Memory B cell (primary cell): ENCODE measurements around the gene CD36.

Experiments
- ATAC-seq: fragments of 150-1000 bp; cut with Tn5 transposase; 2 replicates; pipeline ENCODE4 v1.10.0; 2021; ENCODE audit warnings: low read depth, mild to moderate bottlenecking, moderate library complexity
- DNase-seq, 2 donors: peaks; one replicate each; pipeline ENCODE4 v3.0.0; 2022; ENCODE audit warnings: low spot score in 2 of 2
- H3K27ac Mint-ChIP-seq: one replicate; pipeline ENCODE4 v1.8.0; 2022; ENCODE audit warnings: mild to moderate bottlenecking, moderate library complexity, mixed read lengths
- H3K27me3 Mint-ChIP-seq: one replicate; pipeline ENCODE4 v1.8.0; 2022; ENCODE audit warnings: mixed read lengths
- H3K36me3 Mint-ChIP-seq: one replicate; pipeline ENCODE4 v1.8.0; 2022; ENCODE audit warnings: mild to moderate bottlenecking, mixed read lengths
- H3K4me1 Mint-ChIP-seq: one replicate; pipeline ENCODE4 v1.8.0; 2022; ENCODE audit warnings: mixed read lengths
- H3K4me3 Mint-ChIP-seq: one replicate; pipeline ENCODE4 v1.8.0; 2022; ENCODE audit warnings: mild to moderate bottlenecking, moderate library complexity, mixed read lengths
- H3K9me3 Mint-ChIP-seq: one replicate; pipeline ENCODE4 v1.8.0; 2022; ENCODE audit warnings: mixed read lengths

CD36 gene

DNA sequence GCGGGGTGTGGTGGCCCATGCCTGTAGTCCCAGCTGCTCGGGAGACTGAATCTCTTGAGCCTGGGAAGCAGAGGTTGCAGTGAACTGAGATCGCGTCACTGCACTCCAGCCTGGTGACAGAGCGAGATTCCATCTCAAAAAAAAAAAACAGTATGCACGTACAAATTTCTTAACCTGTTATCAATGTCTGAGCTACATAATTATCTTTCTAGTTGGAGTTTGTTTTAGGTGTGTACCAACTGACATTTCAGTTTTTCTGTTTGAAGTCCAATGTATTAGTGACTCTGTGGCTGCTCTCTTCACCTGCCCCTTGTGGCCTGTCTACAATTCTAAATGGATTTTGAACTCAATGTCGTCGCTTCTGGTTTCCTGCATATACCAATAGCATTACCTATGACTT lies 40.3 kb downstream of the CD36 start:
- H3K4me3 Mint-ChIP-seq: no peak overlapping the region
- H3K36me3 Mint-ChIP-seq: no peaks in the 10 kb centered on the region
- H3K4me1 Mint-ChIP-seq: no peaks in the 10 kb centered on the region
- ATAC-seq (no peak), DNase-seq (no peak)
- no peaks in the 10 kb centered on the region for H3K27me3 Mint-ChIP-seq
- peaks cover 3% of the 10 kb centered on the region for H3K9me3 Mint-ChIP-seq
- H3K27ac Mint-ChIP-seq: no peak overlapping the region

DNA sequence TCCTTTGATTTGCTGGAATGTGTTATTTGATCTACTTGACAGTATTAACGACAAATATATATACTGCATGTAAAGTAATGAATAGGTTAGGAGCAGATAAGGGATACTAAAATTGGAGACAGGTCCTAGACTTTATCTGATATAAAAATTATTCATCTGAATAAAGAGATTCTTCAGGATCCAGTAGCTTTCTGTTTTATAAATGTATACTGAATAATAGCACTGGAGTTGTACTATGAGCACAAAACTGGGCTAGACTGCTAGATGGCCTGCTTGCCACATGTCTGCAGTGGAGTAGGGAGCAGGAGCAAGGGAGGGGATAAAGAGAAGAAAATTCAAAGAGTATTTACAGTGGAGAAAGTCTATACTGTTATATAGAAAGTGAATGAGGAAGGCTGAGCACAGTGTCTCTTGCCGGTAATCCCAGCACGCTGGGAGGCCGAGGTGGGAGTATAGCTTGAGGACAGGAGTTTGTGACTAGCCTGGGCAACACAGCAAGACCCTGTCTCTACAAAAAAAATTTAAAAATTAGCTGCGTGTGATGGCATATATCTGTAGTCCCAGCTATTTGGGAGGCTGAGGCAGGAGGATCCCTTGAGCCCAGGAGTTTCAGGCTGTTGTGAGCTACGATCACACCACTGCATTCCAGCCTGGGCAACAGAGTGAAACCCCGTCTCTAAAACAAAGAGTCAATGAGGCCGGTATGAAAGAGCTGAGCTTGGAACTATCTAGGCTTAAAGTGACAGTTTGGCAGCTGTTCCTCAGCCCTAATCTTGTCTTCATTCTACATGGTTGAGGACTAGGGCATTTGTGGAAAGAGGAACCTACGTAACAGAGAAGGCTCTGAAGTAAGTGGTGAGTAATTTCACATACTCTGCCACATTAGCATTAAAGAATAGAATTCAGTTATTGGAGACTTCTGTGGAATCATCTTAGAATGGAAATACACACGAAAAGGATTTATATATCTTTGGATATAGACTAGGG lies 41.8 kb downstream of the CD36 start:
- ATAC-seq (no peak), DNase-seq (no peak)
- Mint-ChIP-seq H3K4me3 (no peak overlapping the region), H3K27ac (no peak overlapping the region), H3K9me3 (peaks cover 2% of the 10 kb centered on the region), H3K4me1 (no peaks in the 10 kb centered on the region), H3K27me3 (no peaks in the 10 kb centered on the region), H3K36me3 (no peaks in the 10 kb centered on the region)

GRCh38 chr7:80681272-80681885 lies 42.9 kb downstream of the CD36 start:
- DNase-seq: no peak

GRCh38 chr7:80682744-80683143 lies 44.3 kb downstream of the CD36 start:
- no peaks in the 10 kb centered on the region for H3K4me1 Mint-ChIP-seq
- ATAC-seq (no peak), DNase-seq (no peak)
- no peak overlapping the region for H3K4me3 Mint-ChIP-seq
- no peaks in the 10 kb centered on the region for H3K27me3 Mint-ChIP-seq
- H3K9me3 Mint-ChIP-seq: peaks cover 2% of the 10 kb centered on the region
- H3K27ac Mint-ChIP-seq: no peak overlapping the region
- no peaks in the 10 kb centered on the region for H3K36me3 Mint-ChIP-seq

More at GRCh38 chr7:80681272-80681885, 42.9 kb downstream of the CD36 start:
- no peak overlapping the region for H3K27ac Mint-ChIP-seq
- peaks cover 2% of the 10 kb centered on the region for H3K9me3 Mint-ChIP-seq
- H3K27me3 Mint-ChIP-seq: no peaks in the 10 kb centered on the region
- H3K4me3 Mint-ChIP-seq: no peak overlapping the region
- no peak for ATAC-seq
- H3K4me1 Mint-ChIP-seq: no peaks in the 10 kb centered on the region
- no peaks in the 10 kb centered on the region for H3K36me3 Mint-ChIP-seq

DNA sequence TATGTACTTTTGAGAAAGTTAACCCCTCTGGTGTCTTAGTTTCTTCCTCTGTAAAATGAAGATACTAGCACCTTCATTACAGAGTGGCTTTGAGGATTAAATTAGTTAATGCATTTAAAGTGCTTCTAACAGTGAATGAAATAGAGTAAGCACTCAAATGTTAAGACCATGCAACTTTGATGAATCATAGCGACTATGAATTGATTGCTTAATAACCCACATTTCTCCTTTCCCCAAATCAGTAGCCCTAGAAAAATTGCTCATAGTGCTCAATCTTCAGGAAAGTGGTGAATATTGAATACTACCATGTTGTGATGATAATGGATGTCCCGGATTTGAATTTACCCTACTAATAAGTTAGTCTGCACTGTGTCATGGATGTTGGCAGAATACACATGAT lies 48.1 kb downstream of the CD36 start:
- DNase-seq: no peak
- H3K27me3 Mint-ChIP-seq: no peaks in the 10 kb centered on the region
- no peak overlapping the region for H3K4me3 Mint-ChIP-seq
- H3K9me3 Mint-ChIP-seq: peaks cover 2% of the 10 kb centered on the region
- H3K4me1 Mint-ChIP-seq: no peaks in the 10 kb centered on the region
- ATAC-seq: no peak
- no peaks in the 10 kb centered on the region for H3K36me3 Mint-ChIP-seq
- no peak overlapping the region for H3K27ac Mint-ChIP-seq

GRCh38 chr7:80699045-80699638 lies 60.7 kb downstream of the CD36 start:
- H3K27me3 Mint-ChIP-seq: no peaks in the 10 kb centered on the region
- H3K36me3 Mint-ChIP-seq: no peaks in the 10 kb centered on the region
- H3K9me3 Mint-ChIP-seq: no peaks in the 10 kb centered on the region
- no peak overlapping the region for H3K27ac Mint-ChIP-seq
- DNase-seq: no peak
- no peak overlapping the region for H3K4me3 Mint-ChIP-seq
- no peaks in the 10 kb centered on the region for H3K4me1 Mint-ChIP-seq
- ATAC-seq: no peak

DNA sequence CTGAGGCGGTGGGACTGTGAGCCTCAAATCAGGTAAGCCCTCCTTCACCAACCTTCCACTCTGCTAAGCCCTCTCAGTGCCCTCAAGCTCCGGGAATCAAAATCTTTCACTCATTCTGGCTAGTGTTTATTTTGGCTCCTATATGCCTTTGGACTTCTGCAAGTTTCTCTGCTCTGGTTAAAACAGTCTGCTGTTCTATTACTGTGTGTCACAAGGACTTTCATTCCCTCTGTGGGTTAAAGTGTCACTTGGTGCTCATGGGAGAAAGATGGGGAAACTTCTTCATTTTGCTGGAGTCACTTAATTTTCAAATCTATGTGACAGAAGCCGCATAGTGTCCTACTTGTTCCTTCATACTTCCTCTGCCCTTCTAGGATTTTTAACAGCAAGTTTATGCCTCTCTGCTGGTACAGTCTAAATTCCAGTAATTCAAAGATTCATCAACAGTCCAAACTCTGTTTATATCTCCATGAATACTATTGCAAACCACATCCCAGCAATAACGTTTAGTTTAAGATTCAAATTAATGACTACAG lies 61.3 kb downstream of the CD36 start:
- Mint-ChIP-seq H3K36me3 (no peaks in the 10 kb centered on the region), H3K9me3 (no peaks in the 10 kb centered on the region)
- no peak for DNase-seq

GRCh38 chr7:80703272-80703671 lies 64.8 kb downstream of the CD36 start:
- H3K4me3 Mint-ChIP-seq: no peak overlapping the region
- H3K27me3 Mint-ChIP-seq: no peaks in the 10 kb centered on the region
- no peak for ATAC-seq
- no peaks in the 10 kb centered on the region for H3K36me3 Mint-ChIP-seq
- DNase-seq: no peak
- peaks cover 2% of the 10 kb centered on the region for H3K9me3 Mint-ChIP-seq
- no peaks in the 10 kb centered on the region for H3K4me1 Mint-ChIP-seq
- no peak overlapping the region for H3K27ac Mint-ChIP-seq

More for the DNA sequence above, 61.3 kb downstream of the CD36 start:
- H3K27me3 Mint-ChIP-seq: no peaks in the 10 kb centered on the region
- no peak for ATAC-seq
- H3K4me3 Mint-ChIP-seq: no peak overlapping the region
- H3K27ac Mint-ChIP-seq: no peak overlapping the region
- H3K4me1 Mint-ChIP-seq: no peaks in the 10 kb centered on the region

GRCh38 chr7:80705130-80705781 lies 66.8 kb downstream of the CD36 start:
- ATAC-seq: no peak
- Mint-ChIP-seq H3K4me1 (no peaks in the 10 kb centered on the region), H3K4me3 (no peak overlapping the region), H3K27ac (no peak overlapping the region), H3K36me3 (no peaks in the 10 kb centered on the region), H3K27me3 (no peaks in the 10 kb centered on the region), H3K9me3 (peaks cover 5% of the 10 kb centered on the region)
- no peak for DNase-seq

GRCh38 chr7:80707318-80707717 lies 68.9 kb downstream of the CD36 start:
- Mint-ChIP-seq H3K36me3 (no peaks in the 10 kb centered on the region), H3K4me3 (no peak overlapping the region), H3K27ac (no peak overlapping the region), H3K9me3 (peaks cover 5% of the 10 kb centered on the region), H3K4me1 (no peaks in the 10 kb centered on the region), H3K27me3 (no peaks in the 10 kb centered on the region)
- ATAC-seq (no peak), DNase-seq (no peak)

DNA sequence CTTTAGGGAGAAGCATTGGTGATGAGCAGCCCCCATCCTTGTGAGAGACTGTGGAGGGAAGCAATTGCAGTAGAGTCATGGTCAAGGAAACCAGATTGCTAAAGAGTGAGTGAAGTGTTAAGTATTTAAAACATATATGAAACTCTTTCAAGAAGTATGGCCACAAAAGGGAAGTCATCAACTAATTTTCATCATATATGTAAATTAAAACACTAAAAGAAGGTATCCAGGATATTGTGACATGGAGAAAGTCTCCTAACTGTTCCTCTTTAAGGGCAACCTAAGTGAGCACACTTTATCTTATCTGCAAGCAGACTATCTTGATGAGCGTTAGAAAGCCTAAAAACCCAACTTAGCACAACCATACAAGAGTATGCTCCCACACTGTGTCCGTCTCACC lies 69.7 kb downstream of the CD36 start:
- no peaks in the 10 kb centered on the region for H3K4me1 Mint-ChIP-seq
- no peaks in the 10 kb centered on the region for H3K36me3 Mint-ChIP-seq
- H3K9me3 Mint-ChIP-seq: peaks cover 5% of the 10 kb centered on the region
- H3K27me3 Mint-ChIP-seq: no peaks in the 10 kb centered on the region
- H3K4me3 Mint-ChIP-seq: no peak overlapping the region
- ATAC-seq: no peak
- DNase-seq: no peak
- no peak overlapping the region for H3K27ac Mint-ChIP-seq

- H3K4me3 Mint-ChIP-seq: no peak overlapping the region
- no peaks in the 10 kb centered on the region for H3K4me1 Mint-ChIP-seq
- DNase-seq (no peak), ATAC-seq (no peak)
- peaks cover 3% of the 10 kb centered on the region for H3K9me3 Mint-ChIP-seq
- H3K36me3 Mint-ChIP-seq: no peaks in the 10 kb centered on the region
- no peaks in the 10 kb centered on the region for H3K27me3 Mint-ChIP-seq
- no peak overlapping the region for H3K27ac Mint-ChIP-seq
Observed at GRCh38 chr7:80711531-80711930, 73.1 kb downstream of the CD36 start.

DNA sequence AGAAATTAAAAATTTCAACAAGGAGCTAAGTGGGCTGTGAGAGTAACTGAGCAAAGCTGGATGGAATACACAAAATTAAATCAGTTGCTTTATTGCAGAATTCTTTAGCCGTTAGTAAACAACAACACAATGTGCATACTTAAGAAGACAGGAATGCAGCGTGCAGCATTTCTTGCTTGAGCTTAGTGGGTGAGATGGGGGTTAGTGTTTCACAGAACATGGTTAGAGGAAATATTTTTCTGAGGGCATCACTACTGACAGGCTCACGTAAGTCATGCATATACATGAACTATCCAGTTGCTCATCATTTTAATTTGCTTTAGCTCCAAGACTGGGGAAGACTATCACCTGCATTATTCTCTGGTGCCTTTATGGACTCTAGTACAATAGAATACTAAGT lies 80.8 kb downstream of the CD36 start:
- Mint-ChIP-seq H3K27ac (no peak overlapping the region), H3K4me1 (no peaks in the 10 kb centered on the region), H3K27me3 (no peaks in the 10 kb centered on the region), H3K36me3 (no peaks in the 10 kb centered on the region), H3K9me3 (peaks cover 2% of the 10 kb centered on the region), H3K4me3 (no peak overlapping the region)
- DNase-seq (no peak), ATAC-seq (no peak)

- no peaks in the 10 kb centered on the region for H3K36me3 Mint-ChIP-seq
- H3K27ac Mint-ChIP-seq: no peak overlapping the region
- no peaks in the 10 kb centered on the region for H3K27me3 Mint-ChIP-seq
- DNase-seq (no peak), ATAC-seq (no peak)
- H3K9me3 Mint-ChIP-seq: peaks cover 2% of the 10 kb centered on the region
- H3K4me1 Mint-ChIP-seq: no peaks in the 10 kb centered on the region
- H3K4me3 Mint-ChIP-seq: no peak overlapping the region
Observed at GRCh38 chr7:80720146-80720545, 81.7 kb downstream of the CD36 start.
